ENCODE measurements around the gene KIF3C.
"Not testable (repeated sequence)": the region's sequence is repeated elsewhere in the genome, so short reads cannot be mapped to it uniquely, and the experiment has no call there.

- TF ChIP-seq ELF4 (IDR thresholded peaks at IDR 0.05); L3MBTL2 (conservative IDR thresholded peaks at IDR 0.05); SP1 (IDR thresholded peaks at IDR 0.05); FOXK2 (IDR thresholded peaks at IDR 0.05); BHLHE40 (IDR thresholded peaks at IDR 0.05; ENCODE audit: borderline replicate concordance); HDGF (IDR thresholded peaks at IDR 0.05; ENCODE audit: borderline replicate concordance); FOXM1 (IDR thresholded peaks at IDR 0.05; ENCODE audit: borderline replicate concordance); CTBP1 (IDR thresholded peaks at IDR 0.05; ENCODE audit: borderline replicate concordance); TARDBP (IDR thresholded peaks at IDR 0.05): not testable (repeated sequence)
Observed at GRCh38 chr2:25958611-25959010, 23.7 kb downstream of the KIF3C start.

All from HEK293T (cell line).